Lung (tissue), 12 donors: Measurements from ENCODE around the gene COLEC11. TPM values are rescaled to one million over a fixed set of nuclear protein-coding genes. Genes with fewer than 3 reads are reported as not detected.

Experiments
- ATAC-seq: fragments of 200-7000 bp; cut with Tn5 transposase; one replicate; pipeline ENCODE4 v1.9.1; 2020; ENCODE audit warnings: moderate number of reproducible peaks; ENCODE audit not compliant: insufficient read depth, low FRiP score
- DNase-seq, 3 donors: peaks; one replicate each; pipeline ENCODE4 v3.0.0-alpha.2; 2013 to 2017
- H3K27ac ChIP-seq, 2 donors: one replicate each; pipeline ENCODE4 v1.5.1; 2013; ENCODE audit warnings: mild to moderate bottlenecking in 2 of 2, moderate library complexity in 2 of 2, control low read depth in 1 of 2, inconsistent platforms in 1 of 2, low read depth in 1 of 2, low read length in 1 of 2
- H3K27me3 ChIP-seq, 3 donors: one replicate each; pipeline ENCODE4 v1.5.1; 2013; ENCODE audit warnings: low read length in 2 of 3; ENCODE audit not compliant: control insufficient read depth in 3 of 3, insufficient read depth in 3 of 3
- H3K36me3 ChIP-seq, 4 donors: one replicate each; pipeline ENCODE4 v1.5.1; 2013; ENCODE audit warnings: low read length in 4 of 4, mild to moderate bottlenecking in 1 of 4, moderate library complexity in 1 of 4; ENCODE audit not compliant: control insufficient read depth in 4 of 4, insufficient read depth in 4 of 4
- H3K4me1 ChIP-seq, 5 donors: one replicate each; pipeline ENCODE4 v1.5.1; 2013; ENCODE audit warnings: low read length in 5 of 5, mild to moderate bottlenecking in 2 of 5, moderate library complexity in 1 of 5; ENCODE audit not compliant: control insufficient read depth in 5 of 5, insufficient read depth in 5 of 5
- H3K4me3 ChIP-seq: one replicate; pipeline ENCODE4 v1.5.1; 2013; ENCODE audit warnings: mild to moderate bottlenecking, control low read depth, moderate library complexity
- H3K9ac ChIP-seq, 2 donors: one replicate each; pipeline ENCODE4 v1.5.1; 2013; ENCODE audit warnings: low read length in 2 of 2, control low read depth in 1 of 2; ENCODE audit not compliant: insufficient read depth in 1 of 2
- H3K9me3 ChIP-seq, 4 donors: one replicate each; pipeline ENCODE4 v1.5.1; 2013; ENCODE audit warnings: low read length in 3 of 4, mild to moderate bottlenecking in 1 of 4, moderate library complexity in 1 of 4; ENCODE audit not compliant: control insufficient read depth in 4 of 4, insufficient read depth in 3 of 4
- WGBS, 2 donors: extraction: QIAGEN DNeasy Blood & Tissue Kit; methylation state at CpG; one replicate each; pipeline ENCODE4 v1.1.7; 2013; 5-methylcytosine and 5-hydroxymethylcytosine counted together
- polyA plus RNA-seq, 2 donors: library from polyadenylated mRNA; stranded (reverse); fragments of 200-250 nt; gene quantifications; one replicate each; pipeline ENCODE4 v1.2.1, GENCODE V29; 2013
- total RNA-seq, 2 donors: library from RNA; depleted of rRNA in 1 of 2; stranded (reverse); fragments of >200 nt in 1 of 2; gene quantifications; one replicate each; pipeline ENCODE4 v1.2.1, GENCODE V29; 2014 to 2021
- TF ChIP-seq, protein P1 (sequence below): IDR thresholded peaks from 2 replicates; pipeline ENCODE4 v1.5.1; 2012; ENCODE audit warnings: mild to moderate bottlenecking; ENCODE audit errors: control extremely low read depth, extremely low read depth
- donor health status: control.
- donor health status: control.
- donor health status: Bipolar disorder and iron deficiency.
- donor health status: healthy.
- donor health status: DM: yes; HTN: yes; CAD: no.

The COLEC11 gene
- total and polyA plus RNA-seq, 4 donors = 0.71 to 3.7 (median 1.9) TPM

DNA sequence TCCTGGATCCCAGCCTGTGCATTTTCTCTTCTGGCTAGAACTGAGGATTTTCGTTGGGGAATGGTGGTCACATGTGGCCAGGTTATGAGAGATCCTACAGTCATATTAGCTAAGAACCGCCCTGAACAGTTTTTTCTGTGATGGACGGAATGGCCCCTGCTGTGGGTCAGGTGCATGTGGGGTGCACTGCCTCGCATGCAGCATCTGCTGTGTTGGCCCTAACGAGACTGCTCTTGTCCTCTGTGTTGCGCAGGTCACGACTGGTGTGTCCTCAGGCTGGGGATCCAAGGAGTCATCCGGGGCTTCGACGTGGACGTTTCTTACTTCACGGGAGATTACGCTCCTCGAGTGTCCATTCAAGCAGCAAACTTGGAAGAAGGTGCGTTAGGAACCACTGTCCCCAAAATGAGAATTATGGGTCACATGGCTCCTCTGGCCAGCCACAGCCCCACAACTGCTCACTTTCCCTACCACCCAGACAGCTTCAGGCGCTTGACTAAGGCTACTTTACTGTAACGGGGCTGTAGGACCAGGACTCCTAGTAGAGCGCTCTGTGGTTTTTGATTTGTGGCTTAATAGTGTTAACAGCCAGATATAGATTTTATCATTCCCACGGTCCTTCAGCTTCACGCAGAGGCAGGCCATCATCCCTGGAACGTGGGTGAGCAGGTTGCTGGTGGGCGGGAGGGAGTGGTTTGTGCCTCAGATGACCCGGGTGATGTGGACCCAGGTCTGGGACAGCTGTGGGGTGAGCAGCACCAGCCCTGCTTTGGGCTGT is 84.9 kb downstream of the COLEC11 start:
- WGBS, 2 donors = 86 to 88% methylated on average over 23 of the region's 23 CpGs
- Histone ChIP-seq H3K4me3 (no peak overlapping the region), H3K4me1 (no peaks in the 10 kb centered on the region), H3K9me3 (no peaks in the 10 kb centered on the region), H3K27ac (no peak overlapping the region), H3K36me3 (no peaks in the 10 kb centered on the region), H3K27me3 (no peaks in the 10 kb centered on the region), H3K9ac (no peak overlapping the region)
- TF ChIP-seq, protein P1, sequence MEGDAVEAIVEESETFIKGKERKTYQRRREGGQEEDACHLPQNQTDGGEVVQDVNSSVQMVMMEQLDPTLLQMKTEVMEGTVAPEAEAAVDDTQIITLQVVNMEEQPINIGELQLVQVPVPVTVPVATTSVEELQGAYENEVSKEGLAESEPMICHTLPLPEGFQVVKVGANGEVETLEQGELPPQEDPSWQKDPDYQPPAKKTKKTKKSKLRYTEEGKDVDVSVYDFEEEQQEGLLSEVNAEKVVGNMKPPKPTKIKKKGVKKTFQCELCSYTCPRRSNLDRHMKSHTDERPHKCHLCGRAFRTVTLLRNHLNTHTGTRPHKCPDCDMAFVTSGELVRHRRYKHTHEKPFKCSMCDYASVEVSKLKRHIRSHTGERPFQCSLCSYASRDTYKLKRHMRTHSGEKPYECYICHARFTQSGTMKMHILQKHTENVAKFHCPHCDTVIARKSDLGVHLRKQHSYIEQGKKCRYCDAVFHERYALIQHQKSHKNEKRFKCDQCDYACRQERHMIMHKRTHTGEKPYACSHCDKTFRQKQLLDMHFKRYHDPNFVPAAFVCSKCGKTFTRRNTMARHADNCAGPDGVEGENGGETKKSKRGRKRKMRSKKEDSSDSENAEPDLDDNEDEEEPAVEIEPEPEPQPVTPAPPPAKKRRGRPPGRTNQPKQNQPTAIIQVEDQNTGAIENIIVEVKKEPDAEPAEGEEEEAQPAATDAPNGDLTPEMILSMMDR = no peak
- no peak for DNase-seq
- ATAC-seq = no peak

DNA sequence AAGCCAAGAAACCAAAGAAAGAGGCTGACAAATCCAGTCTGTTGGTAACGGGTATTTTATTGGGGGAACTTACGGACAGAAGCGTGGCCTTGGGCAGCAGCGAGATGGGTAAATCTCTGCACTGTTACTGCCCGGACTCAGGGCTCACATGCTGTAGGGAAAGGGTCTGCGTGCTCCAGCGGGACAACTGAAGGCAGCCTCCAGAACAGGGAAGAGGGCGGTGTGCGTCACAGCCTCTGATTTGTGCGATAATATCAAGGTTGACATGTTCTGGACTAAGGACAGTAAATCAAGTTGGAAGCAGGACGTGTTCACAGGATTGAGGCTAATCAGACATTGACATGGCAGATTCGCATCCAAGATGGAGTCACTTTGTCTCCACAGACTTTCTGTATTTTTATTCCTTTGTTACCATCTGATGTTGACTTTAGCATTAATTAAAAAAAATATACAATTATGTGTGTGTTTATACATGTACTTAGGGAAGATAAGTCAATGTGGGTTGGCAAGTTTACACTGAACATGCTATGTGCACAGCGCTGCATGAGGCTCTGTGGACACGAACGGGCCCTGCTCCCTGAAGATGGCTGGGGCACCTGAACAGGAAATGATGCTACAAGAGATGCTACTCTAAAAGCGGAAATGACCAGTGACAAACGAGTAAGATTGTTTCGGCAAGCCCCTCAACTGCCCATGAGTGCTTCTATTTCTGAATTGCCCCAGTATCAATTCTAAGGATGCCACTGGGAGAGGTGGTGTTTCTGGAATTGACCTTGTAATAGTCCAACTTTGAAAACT is 85.8 kb downstream of the COLEC11 start:
- whole genome bisulfite sequencing, 2 donors = 90 to 92% methylated on average over 18 of the region's 18 CpGs
- TF ChIP-seq, protein P1 = no peak

GRCh38 chr2:3681625-3682024 is 86.7 kb downstream of the COLEC11 start:
- 91 to 93% methylated on average over 5 of the region's 5 CpGs for WGBS, 2 donors
- Histone ChIP-seq H3K27ac (no peak overlapping the region), H3K36me3 (no peaks in the 10 kb centered on the region), H3K4me3 (no peak overlapping the region), H3K4me1 (no peaks in the 10 kb centered on the region), H3K9ac (no peak overlapping the region), H3K9me3 (no peaks in the 10 kb centered on the region), H3K27me3 (no peaks in the 10 kb centered on the region)
- DNase-seq (no peak), ATAC-seq (no peak)
- TF ChIP-seq, protein P1 = no peak

More for the DNA sequence above, 85.8 kb downstream of the COLEC11 start:
- no peaks in the 10 kb centered on the region for H3K4me1 ChIP-seq
- H3K27me3 ChIP-seq = no peaks in the 10 kb centered on the region
- H3K9me3 ChIP-seq = no peaks in the 10 kb centered on the region
- H3K9ac ChIP-seq = no peak overlapping the region
- no peak overlapping the region for H3K4me3 ChIP-seq
- no peak for ATAC-seq
- no peak overlapping the region for H3K27ac ChIP-seq
- H3K36me3 ChIP-seq = no peaks in the 10 kb centered on the region
- no peak for DNase-seq
